ENCODE results near the gene IRS1. TPM values are rescaled to one million over a fixed set of nuclear protein-coding genes. Genes with fewer than 3 reads are reported as not detected.

The IRS1 gene
- total and polyA plus RNA-seq, 12 donors: 10.0 to 55.7 (median 25.0) TPM

GRCh38 chr2:226832061-226832460, 32.4 kb upstream of the IRS1 start:
- no peak overlapping the region for H3K4me3 ChIP-seq
- intact Hi-C loops (cut with DNase I): no loop called here
- H3K9me3 ChIP-seq (replicated peaks in 1 of 3): no peaks in the 10 kb centered on the region
- WGBS, 4 donors: 93 to 100% (median 96%) methylated on average over 1 of the region's 1 CpG
- no peak overlapping the region for H3K27ac ChIP-seq
- no peak for DNase-seq
- H3K27me3 ChIP-seq: no peaks in the 10 kb centered on the region
- TF ChIP-seq CTCF (IDR thresholded peaks at IDR 0.05) (no peak), POLR2A (IDR thresholded peaks at IDR 0.05) (no peak)
- peaks cover 4 to 18% of the 10 kb centered on the region in 2 donors for H3K4me1 ChIP-seq (replicated peaks in 1 of 2)
- no peaks in the 10 kb centered on the region for H3K36me3 ChIP-seq (replicated peaks in 1 of 2)

- Histone ChIP-seq H3K36me3 (replicated peaks in 1 of 2) (no peaks in the 10 kb centered on the region), H3K27ac (no peak overlapping the region), H3K4me3 (no peak overlapping the region), H3K4me1 (replicated peaks in 1 of 2) (peaks cover 0 to 13% of the 10 kb centered on the region in 2 donors), H3K27me3 (no peaks in the 10 kb centered on the region), H3K9me3 (replicated peaks in 1 of 3) (no peaks in the 10 kb centered on the region)
- no peak for TF ChIP-seq CTCF (IDR thresholded peaks at IDR 0.05)
- TF ChIP-seq POLR2A (IDR thresholded peaks at IDR 0.05): no peak
- 87 to 91% (median 89%) methylated on average over 4 of the region's 4 CpGs for WGBS, 4 donors
- no peak for DNase-seq
- intact Hi-C loops (cut with DNase I): no loop called here
Measured at GRCh38 chr2:226831266-226831665, 31.6 kb upstream of the IRS1 start.

GRCh38 chr2:226829721-226830631, 30.4 kb upstream of the IRS1 start:
- WGBS, 4 donors: 85 to 90% (median 88%) methylated on average over 8 of the region's 8 CpGs
- H3K4me1 ChIP-seq (replicated peaks in 1 of 2): peaks cover 0 to 7% of the 10 kb centered on the region in 2 donors

GRCh38 chr2:226828191-226828590, 28.6 kb upstream of the IRS1 start:
- no peaks in the 10 kb centered on the region for H3K4me1 ChIP-seq (replicated peaks in 1 of 2)
- no peak overlapping the region for H3K27ac ChIP-seq
- no peak for TF ChIP-seq CTCF (IDR thresholded peaks at IDR 0.05)
- no peak for TF ChIP-seq POLR2A (IDR thresholded peaks at IDR 0.05)
- H3K9me3 ChIP-seq (replicated peaks in 1 of 3): no peaks in the 10 kb centered on the region
- H3K4me3 ChIP-seq: no peak overlapping the region
- no peak for DNase-seq
- H3K36me3 ChIP-seq (replicated peaks in 1 of 2): no peaks in the 10 kb centered on the region
- no peaks in the 10 kb centered on the region for H3K27me3 ChIP-seq
- intact Hi-C loops (cut with DNase I): no loop called here
- whole genome bisulfite sequencing, 4 donors: 72 to 85% (median 76%) methylated on average over 2 of the region's 2 CpGs

More at GRCh38 chr2:226829721-226830631, 30.4 kb upstream of the IRS1 start:
- DNase-seq: no peak
- H3K36me3 ChIP-seq (replicated peaks in 1 of 2): no peaks in the 10 kb centered on the region
- no peak overlapping the region for H3K27ac ChIP-seq
- no peaks in the 10 kb centered on the region for H3K9me3 ChIP-seq (replicated peaks in 1 of 3)
- TF ChIP-seq CTCF (IDR thresholded peaks at IDR 0.05) (no peak), POLR2A (IDR thresholded peaks at IDR 0.05) (no peak)
- H3K4me3 ChIP-seq: no peak overlapping the region
- H3K27me3 ChIP-seq: no peaks in the 10 kb centered on the region
- intact Hi-C loops (cut with DNase I): no loop called here
